ENCODE results near the gene EDAR.

EDAR gene

GRCh38 chr2:108923019-108923700 lies 65.9 kb downstream of the EDAR start:
- DNase-seq: no peak

GRCh38 chr2:108922141-108922915 lies 66.7 kb downstream of the EDAR start:
- DNase-seq: peak; percentile 39

- no peak for DNase-seq
These were observed 67.7 kb downstream of the EDAR start for GRCh38 chr2:108921096-108922030.

DNA sequence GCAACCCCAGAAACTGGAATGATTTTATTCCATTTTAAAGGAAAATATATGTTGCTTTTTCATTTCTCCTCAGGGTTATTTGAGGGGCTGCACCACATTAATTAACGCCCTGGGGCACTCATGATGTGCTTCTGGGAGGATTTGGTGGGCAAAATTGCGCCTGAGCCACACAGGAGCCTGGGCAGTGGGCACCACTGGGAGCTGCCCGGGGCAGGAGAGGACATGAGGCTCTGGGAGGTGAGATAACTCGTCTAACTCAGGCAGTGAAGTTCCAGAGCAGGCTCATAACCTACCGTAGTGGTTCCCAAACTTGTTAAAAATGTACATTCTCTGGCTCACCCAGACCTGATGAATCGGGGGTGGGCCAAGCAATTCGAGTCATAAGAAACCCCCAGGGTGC lies 68.3 kb downstream of the EDAR start:
- DNase-seq: no peak

DNA sequence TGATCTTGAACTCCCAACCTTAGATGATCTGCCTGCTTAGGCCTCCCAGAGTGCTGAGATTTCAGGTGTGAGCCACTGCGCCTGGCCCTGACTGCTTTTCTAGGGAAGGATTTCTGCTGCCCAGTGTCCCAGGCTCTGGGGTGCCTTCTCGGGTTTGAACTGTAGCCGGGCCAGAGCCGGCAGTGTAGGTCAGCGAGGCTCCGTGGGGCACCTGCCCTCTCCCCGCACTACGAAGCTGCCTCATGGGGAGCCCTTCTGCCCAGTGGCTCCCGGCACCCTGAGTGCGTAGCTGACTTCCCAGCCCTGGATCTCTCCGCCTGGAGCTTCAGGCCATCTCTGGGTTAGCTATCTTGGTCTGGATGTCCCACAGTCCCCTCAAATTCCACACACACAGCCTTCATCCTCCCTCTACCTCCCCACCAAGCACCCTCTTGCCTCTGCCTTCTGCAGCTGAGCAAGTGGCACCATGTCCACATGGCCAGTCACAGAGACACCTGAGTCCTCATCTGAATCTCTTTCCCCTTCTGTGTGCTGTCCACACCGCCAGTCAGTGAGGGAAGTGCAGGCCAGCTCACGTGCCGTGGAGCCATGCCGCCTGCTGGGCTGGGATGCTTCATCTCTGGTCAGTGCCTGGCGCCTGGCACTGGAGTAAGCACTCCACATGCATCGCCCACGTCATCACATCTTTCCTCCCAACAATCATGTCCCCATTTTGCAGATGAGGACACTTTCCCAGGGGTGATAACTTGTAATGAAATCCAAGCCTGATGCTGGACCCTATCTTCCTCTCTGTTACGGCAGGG lies 69.2 kb downstream of the EDAR start:
- DNase-seq: no peak

GRCh38 chr2:108918941-108919341 lies 70.1 kb downstream of the EDAR start:
- DNase-seq: no peak

DNA sequence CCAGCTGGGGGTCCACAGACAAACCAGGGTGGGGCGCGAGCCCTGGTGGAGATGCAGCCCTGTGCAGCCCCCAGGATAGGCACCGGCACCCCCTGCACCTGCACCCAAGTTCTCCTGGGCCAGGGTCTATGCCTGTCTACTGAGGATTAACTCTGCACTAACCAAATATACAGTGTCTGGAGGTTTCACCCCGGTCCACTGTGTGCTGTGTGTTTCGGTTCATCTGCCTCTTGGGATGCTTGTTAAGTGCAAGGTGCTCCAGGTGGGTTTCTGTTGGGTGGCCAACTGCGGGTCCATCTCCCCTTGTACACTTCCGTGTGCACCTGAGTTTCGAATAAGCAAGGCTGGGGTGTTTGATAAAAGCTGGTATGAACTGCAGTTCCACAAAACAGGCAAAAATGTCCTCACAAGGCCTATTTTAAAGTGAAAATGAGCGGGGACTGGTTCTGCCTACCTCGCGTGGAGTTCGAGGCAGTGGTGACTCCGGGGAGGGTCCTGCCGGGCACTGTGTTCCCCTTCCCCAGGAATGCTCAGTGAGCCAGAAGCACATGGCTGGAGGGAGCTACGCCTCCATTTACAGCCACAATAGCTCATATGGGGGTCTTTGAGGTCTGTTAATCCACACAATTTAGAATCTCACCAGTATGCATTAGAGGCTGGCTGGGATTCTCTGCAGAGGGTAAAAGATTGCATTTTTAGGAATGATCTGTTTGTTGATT lies 70.7 kb downstream of the EDAR start:
- DNase-seq: no peak

GRCh38 chr2:108917526-108917925 lies 71.5 kb downstream of the EDAR start:
- no peak for DNase-seq

GRCh38 chr2:108916796-108917421 lies 72.1 kb downstream of the EDAR start:
- DNase-seq: no peak

DNA sequence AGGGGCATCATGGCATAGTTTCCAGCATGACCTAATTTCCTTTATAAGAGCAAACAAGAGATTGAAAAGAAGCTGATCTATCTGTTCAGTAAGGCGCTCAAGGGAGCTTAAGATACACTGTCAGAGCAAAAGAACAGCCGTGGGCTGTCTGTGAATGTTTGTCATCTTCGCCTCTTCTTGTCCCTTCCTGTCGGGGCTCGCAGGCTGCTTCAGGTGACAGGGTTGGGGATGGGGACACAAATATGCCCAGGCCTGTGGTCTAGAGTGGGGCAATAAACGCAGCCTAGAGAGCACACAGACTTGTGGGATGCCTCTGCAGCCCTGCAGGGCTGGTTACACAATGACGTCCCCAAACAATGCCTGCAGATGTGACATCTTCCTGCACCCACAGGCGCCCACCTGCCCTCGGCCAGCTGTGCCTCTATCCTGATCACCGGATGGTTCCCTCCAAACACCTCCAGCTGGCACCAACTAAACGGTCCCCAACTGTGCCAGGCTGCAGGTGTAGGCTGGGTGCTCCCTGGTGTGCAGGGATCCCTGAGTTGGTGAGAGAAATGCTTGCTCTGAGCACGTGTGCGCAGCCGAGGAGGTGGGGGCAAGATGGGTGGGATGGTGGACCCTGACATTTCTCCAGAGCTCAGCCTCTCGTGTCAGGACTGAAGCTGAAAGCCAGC lies 72.8 kb downstream of the EDAR start:
- DNase-seq: no peak

GRCh38 chr2:108912629-108912902 lies 76.5 kb downstream of the EDAR start:
- no peak for DNase-seq

DNA sequence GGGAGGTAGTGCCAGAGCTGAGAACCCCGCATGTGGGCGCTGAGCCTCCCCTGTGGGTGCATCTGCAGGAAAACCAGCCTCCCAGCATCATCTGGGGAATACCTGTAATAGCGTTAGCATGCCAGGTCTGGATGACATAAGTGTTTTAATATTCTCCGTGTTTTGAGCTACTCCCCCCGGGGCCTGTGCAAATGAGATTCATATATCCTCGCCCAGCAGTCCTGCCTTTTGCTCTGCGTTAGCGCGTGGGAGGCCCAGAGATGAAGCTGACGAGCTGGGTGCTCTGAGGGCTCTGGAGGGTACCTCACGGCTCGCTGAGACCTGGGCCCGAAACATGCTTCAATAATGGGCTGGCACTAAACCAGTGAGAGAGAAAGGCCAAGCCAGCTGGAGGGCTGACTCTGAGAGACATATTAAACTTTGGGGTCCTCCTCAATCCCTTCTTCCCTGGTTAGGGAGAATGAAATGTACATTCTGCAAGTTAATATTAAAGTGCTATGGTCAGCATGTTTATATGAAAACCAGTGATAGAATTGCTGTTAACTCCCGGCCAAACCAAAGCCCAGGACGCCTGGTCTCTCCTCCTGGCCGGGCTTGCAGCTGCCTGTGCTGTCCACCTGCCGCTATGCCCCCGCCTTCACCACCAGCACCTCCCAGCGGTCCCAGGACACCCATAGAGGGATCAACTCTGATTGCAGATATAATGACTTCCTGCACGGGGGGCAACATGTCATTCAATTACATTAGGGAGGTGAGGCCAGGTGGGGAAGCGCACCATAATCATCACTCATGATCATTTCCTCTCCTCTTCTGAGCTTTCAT lies 77.0 kb downstream of the EDAR start:
- no peak for DNase-seq

GRCh38 chr2:108911401-108911800 lies 77.6 kb downstream of the EDAR start:
- no peak for DNase-seq

- no peak for DNase-seq
These were observed 78.3 kb downstream of the EDAR start for GRCh38 chr2:108910541-108911396.

DNA sequence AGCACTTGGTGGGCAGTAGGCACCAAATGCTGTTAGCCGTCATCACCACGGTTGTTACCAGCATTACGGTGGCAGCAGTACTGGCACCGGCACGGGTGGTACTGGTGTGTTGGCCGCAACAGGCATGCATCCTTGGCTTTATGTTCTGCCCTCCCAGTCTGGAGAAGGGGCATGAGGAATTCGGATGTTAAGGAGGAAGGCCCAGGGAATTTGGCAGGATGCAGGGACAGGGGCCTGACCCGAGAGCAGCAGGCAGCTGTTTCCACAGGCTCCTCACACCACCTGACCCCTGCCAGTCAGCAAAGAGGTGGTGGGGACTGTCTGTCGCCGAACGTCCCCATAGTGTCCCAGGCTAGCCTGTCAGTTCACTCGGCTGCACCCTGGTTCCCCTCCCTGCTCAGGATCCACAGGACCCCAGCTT lies 79.0 kb downstream of the EDAR start:
- no peak for DNase-seq

- no peak for DNase-seq
These were observed 79.7 kb downstream of the EDAR start for GRCh38 chr2:108909275-108909823.

- DNase-seq: no peak
These were observed 80.3 kb downstream of the EDAR start for GRCh38 chr2:108908713-108909070.

DNA sequence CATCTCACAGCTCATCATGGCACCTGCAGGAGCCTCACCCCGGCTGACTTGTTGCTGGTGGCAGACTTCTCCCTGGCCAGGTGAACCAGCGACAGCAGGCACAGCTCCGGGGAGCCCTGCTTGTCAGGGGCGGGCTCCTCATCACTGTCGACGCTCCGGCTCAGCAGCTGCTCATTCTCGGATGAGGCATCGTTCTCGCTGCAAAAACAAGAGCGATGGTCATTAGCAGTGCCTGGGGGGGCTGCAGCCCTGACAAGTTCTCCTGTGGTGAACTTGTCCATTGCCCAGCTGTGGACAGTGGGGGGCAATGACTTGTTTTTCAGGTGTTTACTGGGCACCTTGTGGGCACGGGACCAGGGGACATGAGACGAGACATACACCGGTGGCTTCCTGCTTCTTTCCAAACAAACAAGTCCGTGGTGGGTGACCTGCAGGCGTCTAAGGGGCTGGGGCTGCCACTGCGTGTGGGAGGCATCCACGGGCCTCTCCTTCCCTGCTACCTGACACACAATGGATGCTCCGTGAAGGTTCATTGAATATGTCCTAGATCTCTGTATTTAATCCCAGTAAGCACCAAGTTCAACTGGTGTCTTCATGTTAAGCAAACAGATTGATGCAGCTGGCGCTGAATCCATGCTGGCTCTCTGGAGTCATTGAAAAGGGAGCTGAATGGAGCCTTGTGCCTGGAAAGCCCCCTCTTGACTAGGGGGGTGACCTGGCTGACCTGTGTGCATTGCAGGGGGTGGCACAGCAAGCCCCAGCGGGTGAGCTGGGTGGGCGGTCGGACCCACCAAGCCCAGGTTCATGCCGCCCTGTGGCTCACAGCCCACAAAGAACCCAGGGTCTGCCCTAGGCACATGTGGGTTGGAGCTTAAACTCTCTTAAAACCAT lies 81.0 kb downstream of the EDAR start:
- DNase-seq: no peak
